HepG2 (cell line): ENCODE results near the gene VAMP2. TPM values are rescaled to one million over a fixed set of nuclear protein-coding genes. Genes with fewer than 3 reads are reported as not detected.

Experiments
- HOXA3 ChIP-seq: sonication (generic); formaldehyde crosslinking; IDR thresholded peaks from 2 replicates; pipeline ENCODE4 v1.5.0; 2020; ENCODE audit warnings: missing genetic modification reagents
- RBFOX2 ChIP-seq: fragments of 200-400 bp; formaldehyde crosslinking; IDR thresholded peaks from 2 replicates; pipeline ENCODE4 v1.6.1; 2017; ENCODE audit warnings: low read depth, mild to moderate bottlenecking, low read length
- polyA plus RNA-seq, 8 experiments: library from polyadenylated mRNA; depleted of rRNA in 3 of 8; stranded (reverse) in 7 of 8; unstranded in 1 of 8; fragments of >200 nt; fragmentation: Illumina TruSeq in 4 of 8; extraction: Trizol in 4 of 8; gene quantifications; 2 replicates each; pipeline versions ENCODE4 v1.2.1 to v1.2.3, GENCODE V29; 2011 to 2016; ENCODE audit warnings: low read depth in 4 of 8, missing spikeins in 1 of 8, mixed read lengths in 1 of 8; ENCODE audit not compliant: insufficient read depth in 1 of 8
- total RNA-seq, 5 experiments: library from RNA; depleted of rRNA; stranded (reverse); fragments of >200 nt; fragmentation: Illumina TruSeq; extraction: Trizol; gene quantifications; 2 replicates each; pipeline ENCODE4 v1.2.3, GENCODE V29; 2016; ENCODE audit warnings: low read depth in 1 of 5
- TF ChIP-seq, protein P1 (sequence below): sonication (generic); formaldehyde crosslinking; IDR thresholded peaks from one replicate; pipeline ENCODE4 v1.5.1; 2020; ENCODE audit warnings: mild to moderate bottlenecking, missing genetic modification reagents; ENCODE audit errors: not compliant biosample characterization
- TF ChIP-seq, protein P2 (sequence below): sonication (generic); formaldehyde crosslinking; IDR thresholded peaks from 2 replicates; pipeline ENCODE4 v1.4.0; 2020; ENCODE audit warnings: missing genetic modification reagents
- TF ChIP-seq, protein P3 (sequence below): sonication (generic); formaldehyde crosslinking; IDR thresholded peaks from 2 replicates; pipeline ENCODE4 v1.5.0; 2020; ENCODE audit warnings: mild to moderate bottlenecking, missing genetic modification reagents
- TF ChIP-seq, protein P4 (sequence below): sonication (generic); formaldehyde crosslinking; IDR thresholded peaks from 2 replicates; pipeline ENCODE4 v1.4.0; 2020; ENCODE audit warnings: missing genetic modification reagents, mild to moderate bottlenecking, borderline replicate concordance

Gene VAMP2
- total and polyA plus RNA-seq, 2 of the 13 experiments (the other 11 are each of a cell fraction or from before 2014, with no cell fraction given), result 3.9 to 17.2 TPM

DNA sequence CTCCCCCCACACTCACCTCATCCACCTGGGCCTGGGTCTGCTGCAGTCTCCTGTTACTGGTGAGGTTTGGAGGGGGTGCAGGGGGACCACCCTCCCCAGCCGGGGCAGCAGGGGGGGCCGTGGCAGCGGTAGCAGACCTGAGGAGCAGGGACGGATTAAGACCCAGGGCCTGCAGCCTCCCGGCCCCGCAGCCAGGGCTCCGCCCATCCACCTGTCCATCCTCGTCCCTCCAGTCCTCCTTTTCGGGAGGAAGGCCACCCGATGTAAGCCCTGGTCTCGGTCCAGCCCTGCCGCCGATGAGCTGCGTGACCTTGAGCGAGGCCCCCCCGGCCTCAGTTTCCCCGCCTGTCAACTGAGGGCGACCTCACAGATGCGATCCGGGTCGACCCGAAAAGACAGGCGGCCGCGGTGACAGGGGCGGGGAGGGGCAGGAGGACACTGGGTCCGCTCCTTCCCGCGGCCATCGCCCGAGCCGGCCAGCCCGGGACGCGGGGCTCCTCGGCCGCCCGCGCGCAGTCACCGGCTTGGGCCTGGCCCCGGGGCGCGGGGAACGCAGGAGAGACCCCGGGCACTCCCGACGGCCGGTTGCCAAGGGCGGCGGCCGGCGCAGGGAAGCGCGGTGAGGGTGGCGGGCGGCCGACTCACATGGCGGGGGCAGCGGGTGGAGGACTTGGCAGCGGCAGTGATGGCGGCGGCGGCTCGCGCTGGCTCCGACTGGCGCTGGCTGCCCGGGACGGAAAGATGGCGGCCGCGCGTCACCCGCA is at the start of gene VAMP2 (continued):
- TF ChIP-seq, protein P1, sequence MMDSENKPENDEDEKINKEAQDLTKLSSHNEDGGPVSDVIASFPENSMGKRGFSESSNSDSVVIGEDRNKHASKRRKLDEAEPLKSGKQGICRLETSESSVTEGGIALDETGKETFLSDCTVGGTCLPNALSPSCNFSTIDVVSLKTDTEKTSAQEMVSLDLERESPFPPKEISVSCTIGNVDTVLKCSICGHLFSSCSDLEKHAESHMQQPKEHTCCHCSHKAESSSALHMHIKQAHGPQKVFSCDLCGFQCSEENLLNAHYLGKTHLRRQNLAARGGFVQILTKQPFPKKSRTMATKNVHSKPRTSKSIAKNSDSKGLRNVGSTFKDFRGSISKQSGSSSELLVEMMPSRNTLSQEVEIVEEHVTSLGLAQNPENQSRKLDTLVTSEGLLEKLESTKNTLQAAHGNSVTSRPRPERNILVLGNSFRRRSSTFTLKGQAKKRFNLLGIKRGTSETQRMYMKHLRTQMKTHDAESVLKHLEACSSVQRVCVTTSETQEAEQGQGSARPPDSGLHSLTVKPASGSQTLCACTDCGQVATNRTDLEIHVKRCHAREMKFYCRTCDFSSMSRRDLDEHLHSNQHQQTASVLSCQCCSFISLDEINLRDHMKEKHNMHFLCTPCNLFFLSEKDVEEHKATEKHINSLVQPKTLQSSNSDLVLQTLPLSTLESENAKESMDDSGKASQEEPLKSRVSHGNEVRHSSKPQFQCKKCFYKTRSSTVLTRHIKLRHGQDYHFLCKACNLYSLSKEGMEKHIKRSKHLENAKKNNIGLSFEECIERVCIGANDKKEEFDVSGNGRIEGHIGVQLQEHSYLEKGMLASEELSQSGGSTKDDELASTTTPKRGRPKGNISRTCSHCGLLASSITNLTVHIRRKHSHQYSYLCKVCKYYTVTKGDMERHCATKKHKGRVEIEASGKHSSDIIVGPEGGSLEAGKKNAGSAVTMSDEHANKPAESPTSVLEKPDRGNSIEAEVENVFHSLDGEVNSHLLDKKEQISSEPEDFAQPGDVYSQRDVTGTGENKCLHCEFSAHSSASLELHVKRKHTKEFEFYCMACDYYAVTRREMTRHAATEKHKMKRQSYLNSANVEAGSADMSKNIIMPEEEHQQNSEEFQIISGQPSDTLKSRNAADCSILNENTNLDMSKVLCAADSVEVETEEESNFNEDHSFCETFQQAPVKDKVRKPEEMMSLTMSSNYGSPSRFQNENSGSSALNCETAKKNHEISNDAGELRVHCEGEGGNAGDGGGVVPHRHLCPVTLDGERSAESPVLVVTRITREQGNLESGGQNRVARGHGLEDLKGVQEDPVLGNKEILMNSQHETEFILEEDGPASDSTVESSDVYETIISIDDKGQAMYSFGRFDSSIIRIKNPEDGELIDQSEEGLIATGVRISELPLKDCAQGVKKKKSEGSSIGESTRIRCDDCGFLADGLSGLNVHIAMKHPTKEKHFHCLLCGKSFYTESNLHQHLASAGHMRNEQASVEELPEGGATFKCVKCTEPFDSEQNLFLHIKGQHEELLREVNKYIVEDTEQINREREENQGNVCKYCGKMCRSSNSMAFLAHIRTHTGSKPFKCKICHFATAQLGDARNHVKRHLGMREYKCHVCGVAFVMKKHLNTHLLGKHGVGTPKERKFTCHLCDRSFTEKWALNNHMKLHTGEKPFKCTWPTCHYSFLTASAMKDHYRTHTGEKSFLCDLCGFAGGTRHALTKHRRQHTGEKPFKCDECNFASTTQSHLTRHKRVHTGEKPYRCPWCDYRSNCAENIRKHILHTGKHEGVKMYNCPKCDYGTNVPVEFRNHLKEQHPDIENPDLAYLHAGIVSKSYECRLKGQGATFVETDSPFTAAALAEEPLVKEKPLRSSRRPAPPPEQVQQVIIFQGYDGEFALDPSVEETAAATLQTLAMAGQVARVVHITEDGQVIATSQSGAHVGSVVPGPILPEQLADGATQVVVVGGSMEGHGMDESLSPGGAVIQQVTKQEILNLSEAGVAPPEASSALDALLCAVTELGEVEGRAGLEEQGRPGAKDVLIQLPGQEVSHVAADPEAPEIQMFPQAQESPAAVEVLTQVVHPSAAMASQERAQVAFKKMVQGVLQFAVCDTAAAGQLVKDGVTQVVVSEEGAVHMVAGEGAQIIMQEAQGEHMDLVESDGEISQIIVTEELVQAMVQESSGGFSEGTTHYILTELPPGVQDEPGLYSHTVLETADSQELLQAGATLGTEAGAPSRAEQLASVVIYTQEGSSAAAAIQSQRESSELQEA, result peak; percentile 27
- TF ChIP-seq, protein P2, sequence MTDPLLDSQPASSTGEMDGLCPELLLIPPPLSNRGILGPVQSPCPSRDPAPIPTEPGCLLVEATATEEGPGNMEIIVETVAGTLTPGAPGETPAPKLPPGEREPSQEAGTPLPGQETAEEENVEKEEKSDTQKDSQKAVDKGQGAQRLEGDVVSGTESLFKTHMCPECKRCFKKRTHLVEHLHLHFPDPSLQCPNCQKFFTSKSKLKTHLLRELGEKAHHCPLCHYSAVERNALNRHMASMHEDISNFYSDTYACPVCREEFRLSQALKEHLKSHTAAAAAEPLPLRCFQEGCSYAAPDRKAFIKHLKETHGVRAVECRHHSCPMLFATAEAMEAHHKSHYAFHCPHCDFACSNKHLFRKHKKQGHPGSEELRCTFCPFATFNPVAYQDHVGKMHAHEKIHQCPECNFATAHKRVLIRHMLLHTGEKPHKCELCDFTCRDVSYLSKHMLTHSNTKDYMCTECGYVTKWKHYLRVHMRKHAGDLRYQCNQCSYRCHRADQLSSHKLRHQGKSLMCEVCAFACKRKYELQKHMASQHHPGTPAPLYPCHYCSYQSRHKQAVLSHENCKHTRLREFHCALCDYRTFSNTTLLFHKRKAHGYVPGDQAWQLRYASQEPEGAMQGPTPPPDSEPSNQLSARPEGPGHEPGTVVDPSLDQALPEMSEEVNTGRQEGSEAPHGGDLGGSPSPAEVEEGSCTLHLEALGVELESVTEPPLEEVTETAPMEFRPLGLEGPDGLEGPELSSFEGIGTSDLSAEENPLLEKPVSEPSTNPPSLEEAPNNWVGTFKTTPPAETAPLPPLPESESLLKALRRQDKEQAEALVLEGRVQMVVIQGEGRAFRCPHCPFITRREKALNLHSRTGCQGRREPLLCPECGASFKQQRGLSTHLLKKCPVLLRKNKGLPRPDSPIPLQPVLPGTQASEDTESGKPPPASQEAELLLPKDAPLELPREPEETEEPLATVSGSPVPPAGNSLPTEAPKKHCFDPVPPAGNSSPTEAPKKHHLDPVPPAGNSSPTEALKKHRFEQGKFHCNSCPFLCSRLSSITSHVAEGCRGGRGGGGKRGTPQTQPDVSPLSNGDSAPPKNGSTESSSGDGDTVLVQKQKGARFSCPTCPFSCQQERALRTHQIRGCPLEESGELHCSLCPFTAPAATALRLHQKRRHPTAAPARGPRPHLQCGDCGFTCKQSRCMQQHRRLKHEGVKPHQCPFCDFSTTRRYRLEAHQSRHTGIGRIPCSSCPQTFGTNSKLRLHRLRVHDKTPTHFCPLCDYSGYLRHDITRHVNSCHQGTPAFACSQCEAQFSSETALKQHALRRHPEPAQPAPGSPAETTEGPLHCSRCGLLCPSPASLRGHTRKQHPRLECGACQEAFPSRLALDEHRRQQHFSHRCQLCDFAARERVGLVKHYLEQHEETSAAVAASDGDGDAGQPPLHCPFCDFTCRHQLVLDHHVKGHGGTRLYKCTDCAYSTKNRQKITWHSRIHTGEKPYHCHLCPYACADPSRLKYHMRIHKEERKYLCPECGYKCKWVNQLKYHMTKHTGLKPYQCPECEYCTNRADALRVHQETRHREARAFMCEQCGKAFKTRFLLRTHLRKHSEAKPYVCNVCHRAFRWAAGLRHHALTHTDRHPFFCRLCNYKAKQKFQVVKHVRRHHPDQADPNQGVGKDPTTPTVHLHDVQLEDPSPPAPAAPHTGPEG (CRISPR knock-in tag), result no peak
- peak; percentile 84 for TF ChIP-seq RBFOX2
- TF ChIP-seq, protein P3, sequence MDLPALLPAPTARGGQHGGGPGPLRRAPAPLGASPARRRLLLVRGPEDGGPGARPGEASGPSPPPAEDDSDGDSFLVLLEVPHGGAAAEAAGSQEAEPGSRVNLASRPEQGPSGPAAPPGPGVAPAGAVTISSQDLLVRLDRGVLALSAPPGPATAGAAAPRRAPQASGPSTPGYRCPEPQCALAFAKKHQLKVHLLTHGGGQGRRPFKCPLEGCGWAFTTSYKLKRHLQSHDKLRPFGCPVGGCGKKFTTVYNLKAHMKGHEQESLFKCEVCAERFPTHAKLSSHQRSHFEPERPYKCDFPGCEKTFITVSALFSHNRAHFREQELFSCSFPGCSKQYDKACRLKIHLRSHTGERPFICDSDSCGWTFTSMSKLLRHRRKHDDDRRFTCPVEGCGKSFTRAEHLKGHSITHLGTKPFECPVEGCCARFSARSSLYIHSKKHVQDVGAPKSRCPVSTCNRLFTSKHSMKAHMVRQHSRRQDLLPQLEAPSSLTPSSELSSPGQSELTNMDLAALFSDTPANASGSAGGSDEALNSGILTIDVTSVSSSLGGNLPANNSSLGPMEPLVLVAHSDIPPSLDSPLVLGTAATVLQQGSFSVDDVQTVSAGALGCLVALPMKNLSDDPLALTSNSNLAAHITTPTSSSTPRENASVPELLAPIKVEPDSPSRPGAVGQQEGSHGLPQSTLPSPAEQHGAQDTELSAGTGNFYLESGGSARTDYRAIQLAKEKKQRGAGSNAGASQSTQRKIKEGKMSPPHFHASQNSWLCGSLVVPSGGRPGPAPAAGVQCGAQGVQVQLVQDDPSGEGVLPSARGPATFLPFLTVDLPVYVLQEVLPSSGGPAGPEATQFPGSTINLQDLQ (CRISPR knock-in tag), result 0 out of 2 replicates have a peak, but pooled peaks have one; percentile 63
- peak; percentile 91 for TF ChIP-seq HOXA3 (CRISPR knock-in tag)
- TF ChIP-seq, protein P4, sequence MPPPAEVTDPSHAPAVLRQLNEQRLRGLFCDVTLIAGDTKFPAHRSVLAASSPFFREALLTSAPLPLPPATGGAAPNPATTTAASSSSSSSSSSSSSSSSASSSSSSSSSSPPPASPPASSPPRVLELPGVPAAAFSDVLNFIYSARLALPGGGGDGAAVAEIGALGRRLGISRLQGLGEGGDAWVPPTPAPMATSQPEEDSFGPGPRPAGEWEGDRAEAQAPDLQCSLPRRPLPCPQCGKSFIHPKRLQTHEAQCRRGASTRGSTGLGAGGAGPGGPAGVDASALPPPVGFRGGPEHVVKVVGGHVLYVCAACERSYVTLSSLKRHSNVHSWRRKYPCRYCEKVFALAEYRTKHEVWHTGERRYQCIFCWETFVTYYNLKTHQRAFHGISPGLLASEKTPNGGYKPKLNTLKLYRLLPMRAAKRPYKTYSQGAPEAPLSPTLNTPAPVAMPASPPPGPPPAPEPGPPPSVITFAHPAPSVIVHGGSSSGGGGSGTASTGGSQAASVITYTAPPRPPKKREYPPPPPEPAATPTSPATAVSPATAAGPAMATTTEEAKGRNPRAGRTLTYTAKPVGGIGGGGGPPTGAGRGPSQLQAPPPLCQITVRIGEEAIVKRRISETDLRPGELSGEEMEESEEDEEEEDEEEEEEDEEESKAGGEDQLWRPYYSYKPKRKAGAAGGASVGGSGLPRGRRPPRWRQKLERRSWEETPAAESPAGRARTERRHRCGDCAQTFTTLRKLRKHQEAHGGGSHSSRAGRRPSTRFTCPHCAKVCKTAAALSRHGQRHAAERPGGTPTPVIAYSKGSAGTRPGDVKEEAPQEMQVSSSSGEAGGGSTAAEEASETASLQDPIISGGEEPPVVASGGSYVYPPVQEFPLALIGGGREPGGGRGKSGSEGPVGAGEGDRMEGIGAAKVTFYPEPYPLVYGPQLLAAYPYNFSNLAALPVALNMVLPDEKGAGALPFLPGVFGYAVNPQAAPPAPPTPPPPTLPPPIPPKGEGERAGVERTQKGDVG, result 0 out of 2 replicates have a peak, but pooled peaks have one; percentile 44
